Activated CD8-positive, alpha-beta T cell treated with anti-CD3 and anti-CD28 coated beads for 36 hours (primary cell): Measurements from ENCODE around the gene SLC17A6. TPM values are rescaled to one million over a fixed set of nuclear protein-coding genes. Genes with fewer than 3 reads are reported as not detected.
A peak's percentile ranks its signal among the peaks of the same experiment; 100 is the strongest.

Experiments
- ATAC-seq: fragments of 200-7000 bp; cut with Tn5 transposase; one replicate; pipeline ENCODE4 v1.10.0; 2021; ENCODE audit warnings: mild to moderate bottlenecking, moderate library complexity
- CTCF ChIA-PET: fragments of 350-600 bp; sonication (Branson Sonifier 250); formaldehyde crosslinking; loops from one replicate; lab custom pipeline; 2021; ENCODE audit warnings: antibody characterized with exemption; lab: Charles Lee
- POLR2A ChIA-PET: fragments of 350-600 bp; sonication (Branson Sonifier 250); formaldehyde crosslinking; loops from one replicate; lab custom pipeline; 2021; ENCODE audit warnings: antibody characterized with exemption; lab: Charles Lee
- DNase-seq: peaks from one replicate; pipeline ENCODE4 v3.0.0-alpha.2; 2020
- H3K27ac Mint-ChIP-seq: one replicate; pipeline ENCODE4 v1.8.0; 2021; ENCODE audit warnings: mild to moderate bottlenecking, mixed read lengths
- H3K27me3 Mint-ChIP-seq: one replicate; pipeline ENCODE4 v1.8.0; 2021; ENCODE audit warnings: mixed read lengths
- H3K36me3 Mint-ChIP-seq: one replicate; pipeline ENCODE4 v1.8.0; 2021; ENCODE audit warnings: low read depth, mixed read lengths
- H3K4me1 Mint-ChIP-seq: one replicate; pipeline ENCODE4 v1.8.0; 2021; ENCODE audit warnings: low read depth, mixed read lengths
- H3K4me3 Mint-ChIP-seq: one replicate; pipeline ENCODE4 v1.8.0; 2021; ENCODE audit warnings: mild to moderate bottlenecking, moderate library complexity, mixed read lengths
- H3K9me3 Mint-ChIP-seq: one replicate; pipeline ENCODE4 v1.8.0; 2021; ENCODE audit warnings: mixed read lengths
- CTCF ChIP-seq: fragments of 200-600 bp; IDR thresholded peaks from one replicate; pipeline ENCODE4 v1.8.0; 2022; ENCODE audit warnings: antibody characterized with exemption, mild to moderate bottlenecking
- intact Hi-C: fragments of 100-400 bp; cut with micrococcal nuclease; formaldehyde crosslinking; loops from one replicate; pipeline ENCODE4 v1.10.0; 2022
- total RNA-seq, 2 experiments: library from RNA; stranded (reverse); gene quantifications; one replicate each; pipeline ENCODE4 v1.2.3, GENCODE V29; 2021

SLC17A6 gene
- total RNA-seq, 2 experiments from 2014 or later = not detected

DNA sequence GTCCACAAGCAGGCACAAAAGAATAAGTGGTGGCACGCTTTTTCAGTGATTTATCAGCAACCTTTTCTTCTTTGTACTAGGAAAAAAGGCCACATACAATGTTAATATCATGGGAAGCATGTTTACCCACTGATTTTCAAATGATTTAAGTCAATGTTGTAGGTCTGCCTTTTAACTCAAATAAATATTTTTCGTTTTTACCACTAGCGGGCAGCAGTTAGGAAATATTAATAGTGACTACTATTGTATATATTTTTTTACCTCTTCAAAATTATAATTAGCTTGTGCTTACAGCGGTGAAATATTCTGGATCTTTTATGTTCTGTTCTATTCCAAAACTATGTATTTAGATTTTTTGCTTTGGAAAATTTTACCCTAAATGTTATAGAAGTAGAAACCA is 6.4 kb upstream of the SLC17A6 start:
- Mint-ChIP-seq H3K36me3 (no peaks in the 10 kb centered on the region), H3K9me3 (no peaks in the 10 kb centered on the region), H3K4me3 (no peak overlapping the region), H3K27me3 (peaks cover 3% of the 10 kb centered on the region), H3K27ac (no peak overlapping the region), H3K4me1 (no peaks in the 10 kb centered on the region)
- DNase-seq (no peak), ATAC-seq (no peak)
- CTCF ChIA-PET = no interaction called here
- intact Hi-C loops = loop anchor here (5.0 kb wide), 1 partner anchor 456 kb away; no protein-coding TSS in a partner anchor
- POLR2A ChIA-PET = no interaction called here
- TF ChIP-seq CTCF = no peak

GRCh38 chr11:22336587-22336986 is 1.6 kb upstream of the SLC17A6 start:
- Mint-ChIP-seq H3K4me3 (no peak overlapping the region), H3K27ac (no peak overlapping the region), H3K27me3 (peaks cover 42% of the 10 kb centered on the region), H3K36me3 (no peaks in the 10 kb centered on the region), H3K9me3 (no peaks in the 10 kb centered on the region), H3K4me1 (peaks cover 5% of the 10 kb centered on the region)
- no peak for DNase-seq
- no peak for ATAC-seq
- ChIA-PET CTCF (interaction anchor here (1.1 kb wide), 1 partner anchor 451 kb away, joined by 3 read pairs; no protein-coding TSS in a partner anchor), POLR2A (no interaction called here)
- intact Hi-C loops = no loop called here
- TF ChIP-seq CTCF = no peak

GRCh38 chr11:22339611-22340010 is 1.4 kb downstream of the SLC17A6 start:
- ATAC-seq (no peak), DNase-seq (no peak)
- ChIA-PET POLR2A (interaction anchor here (0.6 kb wide), 1 partner anchor 72 kb away, joined by 3 read pairs; no protein-coding TSS in a partner anchor), CTCF (interaction anchor here (1.5 kb wide), 1 partner anchor 218 kb away, joined by 3 read pairs; no protein-coding TSS in a partner anchor)
- no peaks in the 10 kb centered on the region for H3K9me3 Mint-ChIP-seq
- H3K4me1 Mint-ChIP-seq = peaks cover 7% of the 10 kb centered on the region
- intact Hi-C loops = no loop called here
- no peak for TF ChIP-seq CTCF
- H3K27me3 Mint-ChIP-seq = peaks cover 69% of the 10 kb centered on the region
- no peak overlapping the region for H3K4me3 Mint-ChIP-seq
- H3K27ac Mint-ChIP-seq = no peak overlapping the region
- no peaks in the 10 kb centered on the region for H3K36me3 Mint-ChIP-seq

DNA sequence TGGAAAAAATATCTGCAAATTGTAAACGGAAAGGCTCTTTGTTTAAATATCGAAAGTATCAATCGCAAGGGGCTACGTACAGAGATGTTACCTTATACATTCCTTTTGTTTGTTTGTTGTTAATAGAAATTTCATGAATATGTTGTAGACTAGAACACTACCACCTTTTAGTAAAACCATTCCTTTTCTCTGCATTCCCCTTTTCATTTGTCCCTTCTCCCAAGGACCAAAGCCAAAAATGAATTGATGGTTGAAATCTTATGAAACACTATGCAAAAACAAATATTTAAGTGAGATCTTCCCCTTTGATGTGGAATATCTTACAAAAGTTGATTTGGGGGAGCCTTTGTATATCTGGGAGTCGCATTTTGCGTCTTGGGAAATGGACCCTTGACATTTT is 2.1 kb downstream of the SLC17A6 start:
- no peak for DNase-seq
- ATAC-seq = no peak
- intact Hi-C loops = no loop called here
- no peak overlapping the region for H3K27ac Mint-ChIP-seq
- H3K9me3 Mint-ChIP-seq = no peaks in the 10 kb centered on the region
- no peak overlapping the region for H3K4me3 Mint-ChIP-seq
- ChIA-PET CTCF (interaction anchor here (1.5 kb wide), 1 partner anchor 218 kb away, joined by 3 read pairs; no protein-coding TSS in a partner anchor), POLR2A (interaction anchor here (0.6 kb wide), 1 partner anchor 72 kb away, joined by 3 read pairs; no protein-coding TSS in a partner anchor)
- H3K36me3 Mint-ChIP-seq = no peaks in the 10 kb centered on the region
- peaks cover 7% of the 10 kb centered on the region for H3K4me1 Mint-ChIP-seq
- no peak for TF ChIP-seq CTCF
- H3K27me3 Mint-ChIP-seq = peaks cover 74% of the 10 kb centered on the region

GRCh38 chr11:22340701-22341587 is 2.8 kb downstream of the SLC17A6 start:
- no peak overlapping the region for H3K27ac Mint-ChIP-seq
- TF ChIP-seq CTCF = no peak
- peaks cover 74% of the 10 kb centered on the region for H3K27me3 Mint-ChIP-seq
- ChIA-PET POLR2A (no interaction called here), CTCF (interaction anchor here (1.5 kb wide), 1 partner anchor 217 kb away, joined by 3 read pairs; no protein-coding TSS in a partner anchor)
- DNase-seq (no peak), ATAC-seq (peak; percentile 30)
- no peak overlapping the region for H3K4me3 Mint-ChIP-seq
- intact Hi-C loops = no loop called here
- H3K36me3 Mint-ChIP-seq = no peaks in the 10 kb centered on the region
- H3K4me1 Mint-ChIP-seq = peaks cover 7% of the 10 kb centered on the region
- no peaks in the 10 kb centered on the region for H3K9me3 Mint-ChIP-seq
